SK-N-SH (cell line): ENCODE results near the gene P2RX3. TPM values are rescaled to one million over a fixed set of nuclear protein-coding genes. Genes with fewer than 3 reads are reported as not detected.
A peak's percentile ranks its signal among the peaks of the same experiment; 100 is the strongest.

Experiments used
- CTCF ChIA-PET: fragments of 300-600, 350-600 bp; formaldehyde crosslinking; extraction: SDS; loops from one replicate; lab custom pipeline; 2021; lab: Yijun Ruan, JAX
- POLR2A ChIA-PET: fragments of 350-600 bp; sonication (Branson Sonifier 250); formaldehyde crosslinking; extraction: SDS; loops from one replicate; lab custom pipeline; 2020; ENCODE audit warnings: antibody characterized with exemption, inconsistent platforms; lab: Yijun Ruan, JAX
- DNase-seq: peaks from one replicate; pipeline ENCODE4 v3.0.0; 2012
- H2AFZ ChIP-seq: fragments of 200-600 bp; sonication (generic); 2 replicates; pipeline ENCODE4 v1.8.1; 2016; ENCODE audit warnings: antibody characterized with exemption, mild to moderate bottlenecking, low read depth
- H3F3A ChIP-seq: fragments of 200-600 bp; sonication (generic); replicated peaks from 2 replicates; pipeline ENCODE3; 2016; ENCODE audit warnings: antibody characterized with exemption, mild to moderate bottlenecking; ENCODE audit not compliant: insufficient read depth
- H3K27ac ChIP-seq, 2 experiments: fragments of 200-500 bp in 1 of 2; fragments of 200-600 bp in 1 of 2; sonication (Bioruptor generic) in 1 of 2; sonication (generic), shearing (Covaris generic) in 1 of 2; 2 replicates each; pipeline versions ENCODE4 v1.5.1 to v1.6.1; 2014 to 2016; ENCODE audit warnings: low read depth in 2 of 2, inconsistent platforms in 1 of 2, low read length in 1 of 2, mild to moderate bottlenecking in 1 of 2, mixed read lengths in 1 of 2
- H3K27me3 ChIP-seq: fragments of 200-600 bp; sonication (generic), shearing (Covaris generic); 2 replicates; pipeline ENCODE4 v1.6.1; 2016; ENCODE audit warnings: mixed run types; ENCODE audit not compliant: insufficient read depth
- H3K36me3 ChIP-seq, 2 experiments: fragments of 200-500 bp in 1 of 2; fragments of 200-600 bp in 1 of 2; sonication (Bioruptor generic) in 1 of 2; sonication (generic) in 1 of 2; replicated peaks in 1 of 2; 2 replicates each; pipeline versions ENCODE3 to v1.5.1; 2014 to 2016; ENCODE audit warnings: low read length in 1 of 2, mild to moderate bottlenecking in 1 of 2; ENCODE audit not compliant: insufficient read depth in 2 of 2, control insufficient read depth in 1 of 2
- H3K4me1 ChIP-seq, 2 experiments: fragments of 200-500 bp in 1 of 2; fragments of 200-600 bp in 1 of 2; sonication (Bioruptor generic) in 1 of 2; sonication (generic), shearing (Covaris generic) in 1 of 2; 2 replicates each; pipeline versions ENCODE4 v1.5.1 to v1.6.1; 2014 to 2016; ENCODE audit warnings: low read depth in 1 of 2, low read length in 1 of 2, mixed run types in 1 of 2; ENCODE audit not compliant: insufficient read depth in 2 of 2, control insufficient read depth in 1 of 2
- H3K4me2 ChIP-seq: fragments of 200-600 bp; sonication (generic), shearing (Covaris generic); 2 replicates; pipeline ENCODE4 v1.6.1; 2017; ENCODE audit warnings: mixed run types
- H3K4me3 ChIP-seq, 2 experiments: fragments of 200-500 bp in 1 of 2; fragments of 200-600 bp in 1 of 2; sonication (Bioruptor generic) in 1 of 2; sonication (generic), shearing (Covaris generic) in 1 of 2; 2 replicates each; pipeline versions ENCODE4 v1.5.1 to v1.8.1; 2014 to 2016; ENCODE audit warnings: low read depth in 2 of 2, inconsistent platforms in 1 of 2, low read length in 1 of 2, mild to moderate bottlenecking in 1 of 2, mixed read lengths in 1 of 2, moderate library complexity in 1 of 2
- H3K79me2 ChIP-seq: fragments of 200-600 bp; sonication (generic); 2 replicates; pipeline ENCODE4 v1.8.1; 2017; ENCODE audit warnings: mild to moderate bottlenecking; ENCODE audit not compliant: insufficient read depth
- H3K9ac ChIP-seq: fragments of 200-600 bp; sonication (generic); 2 replicates; pipeline ENCODE4 v1.6.1; 2017; ENCODE audit warnings: mixed run types
- H3K9me2 ChIP-seq: fragments of 200-600 bp; sonication (generic); 2 replicates; pipeline ENCODE4 v1.6.1; 2017; ENCODE audit warnings: mixed run types
- H3K9me3 ChIP-seq: fragments of 200-600 bp; sonication (generic); 2 replicates; pipeline ENCODE4 v1.6.1; 2017; ENCODE audit warnings: mixed run types, mild to moderate bottlenecking, moderate library complexity
- H4K20me1 ChIP-seq: fragments of 200-600 bp; sonication (generic); 2 replicates; pipeline ENCODE4 v1.6.1; 2017; ENCODE audit warnings: mild to moderate bottlenecking, mixed run types; ENCODE audit not compliant: insufficient read depth
- CTCF ChIP-seq: fragments of 200-600 bp; sonication (generic); IDR thresholded peaks from 2 replicates; pipeline ENCODE4 v1.6.1; 2017; ENCODE audit warnings: antibody characterized with exemption, mild to moderate bottlenecking, moderate library complexity
- ELF1 ChIP-seq: IDR thresholded peaks from 2 replicates; pipeline ENCODE4 v1.4.0; 2012
- GATA2 ChIP-seq: sonication (generic); formaldehyde crosslinking; IDR thresholded peaks from 2 replicates; pipeline ENCODE4 v1.5.0; 2020; ENCODE audit warnings: mild to moderate bottlenecking, missing genetic modification reagents
- IRF3 ChIP-seq: fragments of 150-350 bp; IDR thresholded peaks from 2 replicates; pipeline ENCODE4 v1.6.1; 2016; ENCODE audit warnings: mild to moderate bottlenecking, low read depth, low read length
- NRF1 ChIP-seq: IDR thresholded peaks from 2 replicates; pipeline ENCODE4 v1.6.1; 2012; ENCODE audit warnings: low read depth, mild to moderate bottlenecking, low read length
- POLR2AphosphoS5 ChIP-seq: IDR thresholded peaks from 2 replicates; pipeline ENCODE4 v1.6.1; 2012; ENCODE audit warnings: low read depth, low read length
- RAD21 ChIP-seq: IDR thresholded peaks from 2 replicates; pipeline ENCODE4 v1.6.1; 2012; ENCODE audit warnings: mild to moderate bottlenecking, low read length
- REST ChIP-seq: IDR thresholded peaks from 2 replicates; pipeline ENCODE4 v1.6.1; 2012; ENCODE audit warnings: mild to moderate bottlenecking, low read depth, low read length, moderate library complexity
- RXRA ChIP-seq: IDR thresholded peaks from 2 replicates; pipeline ENCODE4 v1.4.0; 2012; ENCODE audit warnings: low read depth, mild to moderate bottlenecking, borderline replicate concordance
- SIN3A ChIP-seq: IDR thresholded peaks from 2 replicates; pipeline ENCODE4 v1.6.1; 2012; ENCODE audit warnings: low read depth, mild to moderate bottlenecking, low read length, moderate library complexity, borderline replicate concordance
- SMC3 ChIP-seq: IDR thresholded peaks from 2 replicates; pipeline ENCODE4 v1.6.1; 2012; ENCODE audit warnings: low read depth, low read length, improper control_type of control experiment
- USF2 ChIP-seq: fragments of 150-350 bp; IDR thresholded peaks from 2 replicates; pipeline ENCODE4 v1.6.1; 2017; ENCODE audit warnings: antibody characterized with exemption, low read length, low read depth, borderline replicate concordance
- ZBTB33 ChIP-seq: IDR thresholded peaks from 2 replicates; pipeline ENCODE4 v1.4.0; 2012; ENCODE audit warnings: low read depth, borderline replicate concordance
- WGBS: methylation state at CpG from one replicate; pipeline ENCODE4 v1.1.6; 2017; ENCODE audit warnings: low lambda C conversion rate; 5-methylcytosine and 5-hydroxymethylcytosine counted together
- polyA plus RNA-seq, 3 experiments: library from polyadenylated mRNA; depleted of rRNA; stranded (reverse); fragments of >200 nt; gene quantifications; 2 replicates each; pipeline ENCODE4 v1.2.3, GENCODE V29; 2012
- TF ChIP-seq, protein P1 (sequence below): IDR thresholded peaks from 2 replicates; pipeline ENCODE4; 2012

The P2RX3 gene
- polyA plus RNA-seq, 1 of the 3 experiments (the other 2 are of a cell fraction), result not detected

DNA sequence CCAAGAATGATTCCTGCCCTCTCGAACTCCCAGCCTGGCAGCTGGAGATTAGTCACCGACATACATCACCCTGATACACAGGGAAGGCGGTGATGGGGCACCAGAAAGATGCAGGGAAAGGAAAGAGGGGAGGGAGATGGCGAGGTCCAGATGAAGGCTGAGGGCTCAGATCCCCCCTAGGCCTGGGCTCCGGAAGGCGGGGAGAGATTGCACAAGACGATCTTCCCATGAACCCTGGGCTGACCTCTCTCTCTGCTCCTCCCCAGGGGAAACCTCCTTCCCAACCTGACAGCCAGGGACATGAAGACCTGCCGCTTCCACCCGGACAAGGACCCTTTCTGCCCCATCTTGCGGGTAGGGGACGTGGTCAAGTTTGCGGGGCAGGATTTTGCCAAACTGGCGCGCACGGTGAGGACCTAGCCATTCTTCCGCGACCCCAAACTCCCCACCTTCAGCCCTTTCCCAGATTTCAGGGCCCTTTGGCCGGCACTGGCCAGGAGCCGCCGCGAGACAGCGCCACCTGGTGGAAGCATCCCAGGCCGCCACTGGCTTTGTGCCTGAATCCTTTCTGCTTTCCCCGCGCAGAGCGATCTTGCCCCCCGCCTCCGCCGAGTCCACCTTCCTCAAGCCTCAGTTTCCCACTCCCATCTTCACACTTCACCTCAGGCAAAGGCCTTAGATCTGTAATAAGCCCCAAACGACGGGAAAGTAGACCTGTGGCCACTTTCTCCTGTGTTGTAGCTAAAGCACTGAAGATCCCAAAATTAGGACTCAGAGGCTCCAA, 11.5 kb downstream of the P2RX3 start (continued):
- peak; percentile 83 for TF ChIP-seq CTCF
- TF ChIP-seq RAD21, result peak; percentile 42
- TF ChIP-seq REST, result no peak
- no peak for TF ChIP-seq SIN3A
- TF ChIP-seq RXRA, result no peak
- TF ChIP-seq NRF1, result no peak
- TF ChIP-seq GATA2, result no peak

DNA sequence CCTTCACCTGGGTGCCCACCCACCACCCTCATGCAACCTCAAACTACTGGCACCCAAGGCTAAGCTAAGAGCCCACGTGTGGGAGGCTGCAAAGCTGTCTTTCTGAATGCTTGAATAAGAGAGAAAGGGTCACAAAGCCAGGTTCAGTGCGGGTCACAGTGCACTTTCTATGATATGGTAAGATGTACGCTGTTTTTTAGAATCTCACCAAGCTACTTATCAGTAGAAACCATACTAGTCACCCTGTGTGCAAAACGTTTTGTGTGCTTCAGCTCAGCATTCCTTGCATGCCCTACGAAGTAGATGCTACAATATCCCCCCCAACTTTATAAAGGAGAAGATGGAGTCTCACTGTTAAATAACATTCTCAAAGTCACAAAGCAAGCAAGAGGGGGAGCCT, 14.9 kb downstream of the P2RX3 start:
- no peak overlapping the region for H3K9ac ChIP-seq
- DNase-seq, result no peak
- H3F3A ChIP-seq, result no peaks in the 10 kb centered on the region
- H2AFZ ChIP-seq, result no peak overlapping the region
- CTCF ChIA-PET, result interaction anchor here (0.8 to 1.4 kb wide), 6 partner anchors 18 to 174 kb away, joined by 3 to 5 read pairs (median 3); no protein-coding TSS in a partner anchor
- H3K27ac ChIP-seq, result no peak overlapping the region
- H3K79me2 ChIP-seq, result no peaks in the 10 kb centered on the region
- peaks cover 3% of the 10 kb centered on the region; the same call in 1 of the 2 replicates for H3K27me3 ChIP-seq
- H3K4me3 ChIP-seq, result no peak overlapping the region
- no peaks in the 10 kb centered on the region for H3K36me3 ChIP-seq
- no peaks in the 10 kb centered on the region for H3K9me2 ChIP-seq
- TF ChIP-seq NRF1, result no peak
- no peak for TF ChIP-seq SMC3
- TF ChIP-seq, protein P1, sequence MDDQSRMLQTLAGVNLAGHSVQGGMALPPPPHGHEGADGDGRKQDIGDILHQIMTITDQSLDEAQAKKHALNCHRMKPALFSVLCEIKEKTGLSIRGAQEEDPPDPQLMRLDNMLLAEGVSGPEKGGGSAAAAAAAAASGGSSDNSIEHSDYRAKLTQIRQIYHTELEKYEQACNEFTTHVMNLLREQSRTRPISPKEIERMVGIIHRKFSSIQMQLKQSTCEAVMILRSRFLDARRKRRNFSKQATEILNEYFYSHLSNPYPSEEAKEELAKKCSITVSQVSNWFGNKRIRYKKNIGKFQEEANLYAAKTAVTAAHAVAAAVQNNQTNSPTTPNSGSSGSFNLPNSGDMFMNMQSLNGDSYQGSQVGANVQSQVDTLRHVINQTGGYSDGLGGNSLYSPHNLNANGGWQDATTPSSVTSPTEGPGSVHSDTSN, result no peak
- TF ChIP-seq ELF1, result no peak
- TF ChIP-seq POLR2AphosphoS5, result no peak
- TF ChIP-seq USF2, result no peak
- no peak for TF ChIP-seq RXRA
- no peak for TF ChIP-seq RAD21
- TF ChIP-seq GATA2, result no peak
- TF ChIP-seq SIN3A, result no peak
- TF ChIP-seq ZBTB33, result no peak
- no peak for TF ChIP-seq IRF3
- POLR2A ChIA-PET, result no interaction called here
- H3K4me1 ChIP-seq, result peaks cover 0 to 2% of the 10 kb centered on the region in 2 experiments; a peak in 1 of 4 replicates
- 44% methylated on average over 4 of the region's 5 CpGs for WGBS
- no peaks in the 10 kb centered on the region for H3K9me3 ChIP-seq
- no peak overlapping the region for H3K4me2 ChIP-seq
- no peaks in the 10 kb centered on the region for H4K20me1 ChIP-seq
